NB4 (cell line): ENCODE results near the gene DNAH14.

Experiments used
- CTCF ChIP-seq: IDR thresholded peaks from one replicate; pipeline ENCODE4 v1.5.1; 2012; ENCODE audit warnings: low read depth, low read length
- MAX ChIP-seq: IDR thresholded peaks from 2 replicates; pipeline ENCODE4 v1.6.1; 2011; ENCODE audit warnings: low read depth, low read length
- MYC ChIP-seq: IDR thresholded peaks from 2 replicates; pipeline ENCODE4 v1.6.1; 2011; ENCODE audit warnings: low read depth, low read length
- POLR2A ChIP-seq: IDR thresholded peaks from 2 replicates; pipeline ENCODE4 v1.6.1; 2011; ENCODE audit warnings: mild to moderate bottlenecking; ENCODE audit not compliant: insufficient read length; ENCODE audit errors: extremely low read depth

GRCh38 chr1:224939844-224940425, 10.5 kb downstream of the DNAH14 start:
- TF ChIP-seq CTCF (no peak), POLR2A (no peak), MYC (no peak), MAX (no peak)
